Measurements from ENCODE around the gene AVPR2.
A peak's percentile ranks its signal among the peaks of the same experiment; 100 is the strongest.

The AVPR2 gene

GRCh38 chrX:153885968-153886903 lies 18.2 kb upstream of the AVPR2 start, which contains the start of gene L1CAM:
L1CAM (minus strand) TSS chrX:153886173; CDS start chrX:153875836, 10,337 bp downstream.
- no peak for DNase-seq (ENCODE audit: low read depth)

GRCh38 chrX:153886915-153887314 lies 17.6 kb upstream of the AVPR2 start:
- DNase-seq (ENCODE audit: low read depth), result no peak

GRCh38 chrX:153887385-153887784 lies 17.1 kb upstream of the AVPR2 start:
- DNase-seq (ENCODE audit: low read depth), result no peak

GRCh38 chrX:153888344-153888743 lies 16.1 kb upstream of the AVPR2 start:
- DNase-seq (ENCODE audit: low read depth), result no peak

GRCh38 chrX:153889123-153889522 lies 15.3 kb upstream of the AVPR2 start:
- no peak for DNase-seq (ENCODE audit: low read depth)

- no peak for DNase-seq (ENCODE audit: low read depth)
These were observed 6.6 kb upstream of the AVPR2 start for GRCh38 chrX:153897899-153898298.

GRCh38 chrX:153900831-153901752 lies 3.4 kb upstream of the AVPR2 start:
- DNase-seq (ENCODE audit: low read depth), result peak; percentile 37

- DNase-seq (ENCODE audit: low read depth), result no peak
These were observed 2.7 kb upstream of the AVPR2 start for GRCh38 chrX:153901753-153902140.

- DNase-seq (ENCODE audit: low read depth), result no peak
These were observed 2.1 kb upstream of the AVPR2 start for GRCh38 chrX:153902385-153902784.

- no peak for DNase-seq (ENCODE audit: low read depth)
These were observed 1.1 kb upstream of the AVPR2 start for GRCh38 chrX:153903238-153903980.

- DNase-seq (ENCODE audit: low read depth), result no peak
These were observed 1.1 kb downstream of the AVPR2 start for GRCh38 chrX:153905481-153906095.

- DNase-seq (ENCODE audit: low read depth), result no peak
These were observed 1.8 kb downstream of the AVPR2 start for GRCh38 chrX:153906126-153906917.

GRCh38 chrX:153907456-153907855 lies 3.0 kb downstream of the AVPR2 start:
- no peak for DNase-seq (ENCODE audit: low read depth)

GRCh38 chrX:153908219-153908860 lies 3.9 kb downstream of the AVPR2 start:
- DNase-seq (ENCODE audit: low read depth), result no peak

GRCh38 chrX:153909024-153909979 lies 4.8 kb downstream of the AVPR2 start:
- DNase-seq (ENCODE audit: low read depth), result no peak

- no peak for DNase-seq (ENCODE audit: low read depth)
These were observed 5.5 kb downstream of the AVPR2 start for GRCh38 chrX:153909980-153910360.

- no peak for DNase-seq (ENCODE audit: low read depth)
These were observed 6.0 kb downstream of the AVPR2 start for GRCh38 chrX:153910446-153910845.

- DNase-seq (ENCODE audit: low read depth), result no peak
These were observed 7.3 kb downstream of the AVPR2 start for GRCh38 chrX:153911798-153912197.

- DNase-seq (ENCODE audit: low read depth), result no peak
These were observed 8.7 kb downstream of the AVPR2 start for GRCh38 chrX:153913211-153913610.

All from stimulated activated CD8-positive, alpha-beta memory T cell treated with anti-CD3 and anti-CD28 coated beads, Interleukin-12 subunit alpha, Interleukin-12 subunit beta, amount 100 ng/mL, for 1 hour (primary cell).